Natural killer cell (primary cell): ENCODE measurements around the gene MBD5. TPM values are rescaled to one million over a fixed set of nuclear protein-coding genes. Genes with fewer than 3 reads are reported as not detected.
A peak's percentile ranks its signal among the peaks of the same experiment; 100 is the strongest.
"Not testable (repeated sequence)": the region's sequence is repeated elsewhere in the genome, so short reads cannot be mapped to it uniquely, and the experiment has no call there.

Source experiments
- ATAC-seq, 3 donors: fragments of 150-1000 bp in 2 of 3; fragments of 200-7000 bp in 1 of 3; cut with Tn5 transposase; 1 replicate in 1 of 3; 2 replicates in 2 of 3; pipeline ENCODE4 v1.10.0; 2021; ENCODE audit warnings: mild to moderate bottlenecking in 2 of 3, moderate library complexity in 2 of 3
- DNase-seq, 2 donors: peaks; one replicate each; pipeline versions ENCODE4 v3.0.0 to v3.0.0-alpha.2; 2013 to 2021; ENCODE audit warnings: mixed read lengths in 1 of 2
- H3K27ac ChIP-seq: one replicate; pipeline ENCODE4 v1.5.1; 2013; ENCODE audit warnings: mild to moderate bottlenecking, low read length
- H3K27me3 ChIP-seq: one replicate; pipeline ENCODE4 v1.6.1; 2013; ENCODE audit warnings: low read length; ENCODE audit not compliant: control insufficient read depth, insufficient read depth
- H3K36me3 ChIP-seq: one replicate; pipeline ENCODE4 v1.6.1; 2013; ENCODE audit warnings: low read length; ENCODE audit not compliant: control insufficient read depth, insufficient read depth
- H3K4me1 ChIP-seq: one replicate; pipeline ENCODE4 v1.6.1; 2013; ENCODE audit warnings: low read length; ENCODE audit not compliant: control insufficient read depth, insufficient read depth
- H3K4me3 ChIP-seq: one replicate; pipeline ENCODE4 v1.5.1; 2013; ENCODE audit warnings: low read length
- H3K9me3 ChIP-seq: one replicate; pipeline ENCODE4 v1.6.1; 2013; ENCODE audit warnings: low read length; ENCODE audit not compliant: control insufficient read depth, insufficient read depth
- H3K27ac Mint-ChIP-seq, 2 donors: one replicate each; pipeline ENCODE4 v1.8.0; 2022; ENCODE audit warnings: mild to moderate bottlenecking in 2 of 2, mixed read lengths in 2 of 2, moderate library complexity in 1 of 2
- H3K27me3 Mint-ChIP-seq, 2 donors: one replicate each; pipeline ENCODE4 v1.8.0; 2022; ENCODE audit warnings: low read depth in 2 of 2, mixed read lengths in 2 of 2
- H3K36me3 Mint-ChIP-seq: one replicate; pipeline ENCODE4 v1.8.0; 2022; ENCODE audit warnings: mixed read lengths
- H3K4me1 Mint-ChIP-seq, 2 donors: one replicate each; pipeline ENCODE4 v1.8.0; 2022; ENCODE audit warnings: mixed read lengths in 2 of 2
- H3K4me3 Mint-ChIP-seq: one replicate; pipeline ENCODE4 v1.8.0; 2022; ENCODE audit warnings: mild to moderate bottlenecking, moderate library complexity, mixed read lengths
- H3K9me3 Mint-ChIP-seq, 2 donors: one replicate each; pipeline ENCODE4 v1.8.0; 2022; ENCODE audit warnings: mixed read lengths in 2 of 2
- WGBS: methylation state at CpG from one replicate; pipeline ENCODE4 v1.1.7; 2013; ENCODE audit warnings: missing lambda C conversion rate; ENCODE audit not compliant: insufficient coverage; 5-methylcytosine and 5-hydroxymethylcytosine counted together
- intact Hi-C: fragments of 100-400 bp; cut with micrococcal nuclease; formaldehyde crosslinking; loops from one replicate; pipeline ENCODE4 v1.14.2; 2022
- total RNA-seq, 4 donors: library from RNA; stranded (reverse); fragments of 120-200 nt in 1 of 4; gene quantifications; one replicate each; pipeline versions ENCODE4 v1.2.3 to v1.2.4, GENCODE V29; 2013 to 2022
- TF ChIP-seq, protein P1 (sequence below): fragments of 200-600 bp; IDR thresholded peaks from one replicate; pipeline ENCODE4 v1.8.0; 2022; ENCODE audit warnings: antibody characterized with exemption

Gene MBD5
- total RNA-seq, 3 donors from 2014 or later (not counting 1 experiment from before 2014, with no cell fraction given) = 83.8 to 96.3 (median 89.7) TPM

GRCh38 chr2:147996828-147997227 is 24.1 kb upstream of the MBD5 start:
- no peak overlapping the region for H3K4me3 ChIP-seq
- no peaks in the 10 kb centered on the region for H3K9me3 ChIP-seq
- ATAC-seq (no peak), DNase-seq (no peak)
- H3K36me3 Mint-ChIP-seq = peaks cover 4% of the 10 kb centered on the region
- intact Hi-C loops = no loop called here
- H3K27ac ChIP-seq = no peak overlapping the region
- H3K27ac Mint-ChIP-seq = no peak overlapping the region
- H3K27me3 ChIP-seq = no peaks in the 10 kb centered on the region
- H3K27me3 Mint-ChIP-seq = no peaks in the 10 kb centered on the region
- TF ChIP-seq, protein P1, sequence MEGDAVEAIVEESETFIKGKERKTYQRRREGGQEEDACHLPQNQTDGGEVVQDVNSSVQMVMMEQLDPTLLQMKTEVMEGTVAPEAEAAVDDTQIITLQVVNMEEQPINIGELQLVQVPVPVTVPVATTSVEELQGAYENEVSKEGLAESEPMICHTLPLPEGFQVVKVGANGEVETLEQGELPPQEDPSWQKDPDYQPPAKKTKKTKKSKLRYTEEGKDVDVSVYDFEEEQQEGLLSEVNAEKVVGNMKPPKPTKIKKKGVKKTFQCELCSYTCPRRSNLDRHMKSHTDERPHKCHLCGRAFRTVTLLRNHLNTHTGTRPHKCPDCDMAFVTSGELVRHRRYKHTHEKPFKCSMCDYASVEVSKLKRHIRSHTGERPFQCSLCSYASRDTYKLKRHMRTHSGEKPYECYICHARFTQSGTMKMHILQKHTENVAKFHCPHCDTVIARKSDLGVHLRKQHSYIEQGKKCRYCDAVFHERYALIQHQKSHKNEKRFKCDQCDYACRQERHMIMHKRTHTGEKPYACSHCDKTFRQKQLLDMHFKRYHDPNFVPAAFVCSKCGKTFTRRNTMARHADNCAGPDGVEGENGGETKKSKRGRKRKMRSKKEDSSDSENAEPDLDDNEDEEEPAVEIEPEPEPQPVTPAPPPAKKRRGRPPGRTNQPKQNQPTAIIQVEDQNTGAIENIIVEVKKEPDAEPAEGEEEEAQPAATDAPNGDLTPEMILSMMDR = no peak
- H3K36me3 ChIP-seq = no peaks in the 10 kb centered on the region
- H3K4me1 Mint-ChIP-seq = peaks cover 50 to 59% of the 10 kb centered on the region in 2 donors
- no peak overlapping the region for H3K4me3 Mint-ChIP-seq
- H3K9me3 Mint-ChIP-seq = no peaks in the 10 kb centered on the region
- H3K4me1 ChIP-seq = no peaks in the 10 kb centered on the region

DNA sequence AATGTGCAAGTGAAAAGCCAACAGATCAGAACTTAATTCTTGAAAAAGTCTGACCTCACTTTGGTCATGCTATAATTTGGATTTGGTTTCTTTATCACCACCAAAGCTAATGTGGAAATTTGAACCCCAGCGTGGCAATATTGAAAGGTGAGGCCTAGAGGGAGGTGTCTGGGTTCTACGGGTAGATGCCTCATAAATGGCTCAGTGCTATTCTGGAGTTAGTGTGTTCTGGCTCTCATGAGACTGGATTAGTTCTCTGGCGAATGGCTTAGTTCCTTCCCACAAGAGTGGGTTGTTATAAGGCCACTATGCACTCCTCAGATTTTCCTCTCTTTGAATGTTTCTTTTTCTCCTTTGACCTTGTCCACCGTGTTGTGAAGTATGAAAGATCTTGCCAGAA is 22.7 kb upstream of the MBD5 start:
- H3K27ac ChIP-seq = no peak overlapping the region
- ATAC-seq (no peak), DNase-seq (no peak)
- Mint-ChIP-seq H3K27me3 (no peaks in the 10 kb centered on the region), H3K9me3 (peaks cover 2 to 5% of the 10 kb centered on the region in 2 donors), H3K36me3 (peaks cover 18% of the 10 kb centered on the region), H3K4me1 (peaks cover 53 to 64% of the 10 kb centered on the region in 2 donors), H3K27ac (peak overlapping the region in 1 of 2 donors; percentile 35), H3K4me3 (no peak overlapping the region)
- H3K9me3 ChIP-seq = no peaks in the 10 kb centered on the region
- intact Hi-C loops = no loop called here
- H3K4me1 ChIP-seq = no peaks in the 10 kb centered on the region
- H3K4me3 ChIP-seq = no peak overlapping the region
- TF ChIP-seq, protein P1 = no peak
- no peaks in the 10 kb centered on the region for H3K27me3 ChIP-seq
- 90% methylated on average over 4 of the region's 4 CpGs for WGBS
- H3K36me3 ChIP-seq = no peaks in the 10 kb centered on the region

DNA sequence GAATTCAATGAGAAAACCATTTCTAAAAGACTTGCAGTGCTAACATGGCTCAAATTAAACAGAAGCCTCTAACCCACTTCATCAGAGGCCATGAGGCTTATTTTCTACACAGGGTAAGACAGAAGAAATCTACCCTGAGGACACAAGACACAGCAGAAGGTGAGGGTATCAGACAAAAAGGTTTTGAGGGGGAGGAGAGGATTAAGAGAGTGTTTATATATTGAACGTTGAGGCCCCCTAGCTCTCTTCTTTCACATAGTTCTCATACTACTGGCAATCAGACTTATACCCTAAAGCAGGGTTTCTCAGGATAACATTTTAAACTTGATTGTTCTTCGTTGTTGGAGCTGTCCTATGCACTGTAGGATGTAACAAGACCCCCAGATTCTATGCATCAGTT is 21.8 kb upstream of the MBD5 start:
- H3K27ac Mint-ChIP-seq = peak overlapping the region in 1 of 2 donors; percentile 21
- no peaks in the 10 kb centered on the region for H3K27me3 ChIP-seq
- ATAC-seq (no peak), DNase-seq (no peak)
- H3K4me1 ChIP-seq = no peaks in the 10 kb centered on the region
- no peaks in the 10 kb centered on the region for H3K27me3 Mint-ChIP-seq
- no peak overlapping the region for H3K27ac ChIP-seq
- H3K4me1 Mint-ChIP-seq = peaks cover 61 to 72% of the 10 kb centered on the region in 2 donors
- H3K9me3 Mint-ChIP-seq = peaks cover 2 to 5% of the 10 kb centered on the region in 2 donors
- TF ChIP-seq, protein P1 = no peak
- 94% methylated on average over 1 of the region's 2 CpGs for WGBS
- H3K36me3 Mint-ChIP-seq = peaks cover 21% of the 10 kb centered on the region
- intact Hi-C loops = no loop called here
- no peak overlapping the region for H3K4me3 ChIP-seq
- H3K36me3 ChIP-seq = no peaks in the 10 kb centered on the region
- H3K4me3 Mint-ChIP-seq = no peak overlapping the region
- no peaks in the 10 kb centered on the region for H3K9me3 ChIP-seq

DNA sequence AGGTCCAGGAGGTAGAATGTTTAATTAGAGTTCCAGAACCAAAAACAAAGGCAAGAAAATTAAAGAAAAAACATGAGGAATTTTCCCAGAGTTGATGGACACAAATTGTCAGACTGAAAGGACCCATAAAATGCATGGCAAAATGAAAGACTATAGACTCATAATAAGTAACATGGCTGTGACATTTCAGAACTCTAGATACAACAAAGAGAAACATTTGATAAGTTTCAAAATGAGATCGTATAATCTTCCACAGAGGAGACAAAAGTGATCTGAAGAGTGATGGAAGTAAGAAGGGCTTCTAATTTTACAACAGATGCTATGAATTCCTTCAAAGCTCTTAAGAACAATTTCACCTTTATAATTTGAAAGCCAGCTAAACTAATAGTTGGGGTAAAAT is 20.8 kb upstream of the MBD5 start:
- Histone ChIP-seq H3K9me3 (no peaks in the 10 kb centered on the region), H3K4me3 (no peak overlapping the region), H3K36me3 (no peaks in the 10 kb centered on the region), H3K4me1 (no peaks in the 10 kb centered on the region), H3K27ac (no peak overlapping the region), H3K27me3 (no peaks in the 10 kb centered on the region)
- TF ChIP-seq, protein P1 = no peak
- no CpG with 5 or more reads among the region's 1 CpG for WGBS
- no peaks in the 10 kb centered on the region for H3K27me3 Mint-ChIP-seq
- peaks cover 69 to 79% of the 10 kb centered on the region in 2 donors for H3K4me1 Mint-ChIP-seq
- DNase-seq = no peak
- peaks cover 2 to 5% of the 10 kb centered on the region in 2 donors for H3K9me3 Mint-ChIP-seq
- no peak overlapping the region for H3K4me3 Mint-ChIP-seq
- intact Hi-C loops = no loop called here
- H3K36me3 Mint-ChIP-seq = peaks cover 21% of the 10 kb centered on the region
- no peak for ATAC-seq
- H3K27ac Mint-ChIP-seq = no peak overlapping the region

GRCh38 chr2:148002420-148002819 is 18.5 kb upstream of the MBD5 start:
- Mint-ChIP-seq H3K4me1 (peaks cover 67 to 79% of the 10 kb centered on the region in 2 donors), H3K36me3 (peaks cover 21% of the 10 kb centered on the region)
- H3K36me3 ChIP-seq, H3K4me1 ChIP-seq, H3K27ac ChIP-seq, H3K27ac Mint-ChIP-seq, H3K4me3 ChIP-seq, H3K4me3 Mint-ChIP-seq, H3K9me3 ChIP-seq, DNase-seq, H3K27me3 Mint-ChIP-seq, H3K9me3 Mint-ChIP-seq, ATAC-seq, H3K27me3 ChIP-seq, intact Hi-C loops: not testable (repeated sequence)
